HTERT RPE-1 (cell line): ENCODE measurements around the gene DUSP21.
"Not testable (repeated sequence)": the region's sequence is repeated elsewhere in the genome, so short reads cannot be mapped to it uniquely, and the experiment has no call there.

Experiments used
- in situ Hi-C: fragments of 300-500 bp; cut with MboI; formaldehyde crosslinking; loops from 4 replicates; pipeline ENCODE4 v1.14.3; 2020; ENCODE audit warnings: low sequenced_read_pairs

Gene DUSP21

DNA sequence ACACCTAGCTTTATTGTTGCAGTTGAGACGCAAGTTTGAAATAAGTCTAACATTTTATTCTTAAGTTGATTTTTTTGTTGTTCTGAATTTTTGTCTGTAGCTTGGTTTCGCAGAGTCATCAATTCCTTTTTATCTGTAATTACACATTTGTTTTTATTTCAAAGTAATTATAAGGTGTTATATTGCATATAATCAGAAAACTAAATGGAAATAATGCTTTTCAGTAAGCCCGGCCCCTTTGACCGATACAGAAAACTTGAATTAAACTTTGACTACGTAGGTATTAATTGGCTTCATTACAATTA is 31.3 kb downstream of the DUSP21 start:
- in situ Hi-C loops = no loop called here

DNA sequence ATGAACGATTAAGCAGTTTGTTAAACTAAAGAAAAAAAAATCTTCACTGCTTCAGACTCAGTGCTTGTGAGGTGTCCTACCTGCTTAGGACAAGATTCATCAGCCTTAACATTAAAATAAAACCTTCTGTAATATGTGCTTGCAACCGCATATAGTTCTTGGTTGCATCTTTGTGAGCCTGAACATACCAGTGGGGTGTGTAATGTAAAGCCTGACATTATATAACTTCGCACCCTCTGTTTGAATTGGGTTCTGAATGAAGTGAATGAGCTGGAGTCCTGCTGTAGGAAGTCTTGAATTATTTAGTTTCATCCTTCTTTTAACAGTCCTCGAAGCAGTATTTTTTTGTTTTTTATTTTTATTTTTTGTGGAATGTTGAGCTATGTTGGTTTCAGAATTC is 32.3 kb downstream of the DUSP21 start:
- in situ Hi-C loops = no loop called here

GRCh38 chrX:44876767-44877166 is 32.9 kb downstream of the DUSP21 start:
- in situ Hi-C loops = no loop called here

GRCh38 chrX:44878780-44879179 is 35.0 kb downstream of the DUSP21 start:
- in situ Hi-C loops = no loop called here

- in situ Hi-C loops = no loop called here
These were observed 37.7 kb downstream of the DUSP21 start for GRCh38 chrX:44881549-44881948.

GRCh38 chrX:44882635-44883034 is 38.8 kb downstream of the DUSP21 start:
- in situ Hi-C loops = no loop called here

GRCh38 chrX:44884944-44885343 is 41.1 kb downstream of the DUSP21 start:
- in situ Hi-C loops = no loop called here

GRCh38 chrX:44889824-44890223 is 46.0 kb downstream of the DUSP21 start:
- in situ Hi-C loops = no loop called here

GRCh38 chrX:44890247-44890646 is 46.4 kb downstream of the DUSP21 start:
- in situ Hi-C loops = no loop called here

DNA sequence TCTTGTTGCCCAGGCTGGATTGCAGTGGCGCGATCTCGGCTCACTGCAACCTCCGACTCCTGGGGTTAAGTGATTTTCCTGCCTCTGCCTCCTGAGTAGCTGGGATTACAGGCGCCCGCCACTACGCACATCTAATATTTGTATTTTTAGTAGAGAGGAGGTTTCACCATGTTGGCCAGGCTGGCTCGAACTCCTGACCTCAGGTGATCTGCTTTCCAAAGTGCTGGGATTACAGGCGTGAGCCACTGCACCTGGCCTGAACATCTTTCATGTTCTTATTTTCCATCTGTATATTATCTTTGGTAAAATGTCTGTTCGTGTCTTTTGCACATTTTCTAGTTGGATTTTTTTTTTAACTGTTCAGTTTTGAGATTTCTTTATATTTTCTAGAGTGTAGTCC is 46.9 kb downstream of the DUSP21 start:
- in situ Hi-C loops = not testable (repeated sequence)

DNA sequence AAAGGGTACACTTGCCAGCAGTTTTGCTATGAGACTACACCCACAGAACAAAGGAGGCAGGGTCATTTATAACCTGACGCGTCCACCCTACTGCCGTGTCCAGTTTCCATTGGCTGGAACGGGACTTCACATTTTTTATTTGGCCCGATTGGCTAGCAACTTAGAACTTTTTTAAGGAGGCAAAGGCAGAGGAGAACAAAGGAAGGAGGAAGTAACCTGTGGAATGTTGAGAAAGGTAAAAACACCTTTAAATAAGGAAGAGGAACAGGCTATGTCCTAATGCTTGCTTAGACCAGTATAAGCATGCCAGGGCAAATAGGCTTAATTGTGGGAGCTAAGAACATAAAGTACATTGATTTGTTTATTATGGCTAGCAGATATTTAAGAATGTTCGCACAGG is 47.8 kb downstream of the DUSP21 start:
- in situ Hi-C loops = no loop called here
